Measurements from ENCODE around the gene TSSK2.

DNA sequence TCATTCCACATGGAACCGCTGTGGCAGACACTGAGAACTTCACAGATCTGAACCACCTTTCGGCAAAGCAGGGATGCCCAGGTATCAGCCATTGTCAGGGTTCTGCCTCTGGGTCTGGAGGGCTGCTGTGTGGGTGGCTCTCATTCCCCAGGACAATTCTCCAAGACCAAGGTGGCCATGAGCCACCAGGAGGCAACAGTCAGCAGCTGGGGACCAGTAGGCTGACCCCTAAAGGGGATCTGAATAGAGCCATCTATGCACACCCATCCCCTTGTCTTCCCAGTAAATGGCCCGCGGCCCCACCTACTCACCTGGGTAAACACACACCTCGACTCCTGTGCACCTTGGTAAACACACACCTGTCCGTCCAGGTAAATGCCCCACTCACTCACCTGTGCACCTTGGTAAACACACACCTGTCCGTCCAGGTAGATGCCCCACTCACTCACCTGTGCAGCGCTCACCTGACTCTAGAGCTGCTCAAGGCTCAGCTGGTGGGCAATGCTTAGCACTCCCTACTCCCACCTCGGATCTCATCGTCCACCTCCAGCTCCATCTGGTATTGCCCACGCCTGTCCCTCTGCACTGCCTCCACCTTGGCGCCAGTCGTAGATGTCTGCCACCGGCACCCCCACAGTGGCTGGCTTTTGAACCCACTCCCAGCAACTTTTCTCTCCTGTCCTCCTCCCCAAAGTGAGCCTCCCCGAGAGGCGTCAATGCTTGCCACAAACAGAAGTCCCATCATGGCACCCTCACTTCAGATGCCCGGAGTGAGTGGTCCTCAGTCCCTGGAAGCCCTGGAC lies 37.2 kb downstream of the TSSK2 start:
- TF ChIP-seq, protein P1, sequence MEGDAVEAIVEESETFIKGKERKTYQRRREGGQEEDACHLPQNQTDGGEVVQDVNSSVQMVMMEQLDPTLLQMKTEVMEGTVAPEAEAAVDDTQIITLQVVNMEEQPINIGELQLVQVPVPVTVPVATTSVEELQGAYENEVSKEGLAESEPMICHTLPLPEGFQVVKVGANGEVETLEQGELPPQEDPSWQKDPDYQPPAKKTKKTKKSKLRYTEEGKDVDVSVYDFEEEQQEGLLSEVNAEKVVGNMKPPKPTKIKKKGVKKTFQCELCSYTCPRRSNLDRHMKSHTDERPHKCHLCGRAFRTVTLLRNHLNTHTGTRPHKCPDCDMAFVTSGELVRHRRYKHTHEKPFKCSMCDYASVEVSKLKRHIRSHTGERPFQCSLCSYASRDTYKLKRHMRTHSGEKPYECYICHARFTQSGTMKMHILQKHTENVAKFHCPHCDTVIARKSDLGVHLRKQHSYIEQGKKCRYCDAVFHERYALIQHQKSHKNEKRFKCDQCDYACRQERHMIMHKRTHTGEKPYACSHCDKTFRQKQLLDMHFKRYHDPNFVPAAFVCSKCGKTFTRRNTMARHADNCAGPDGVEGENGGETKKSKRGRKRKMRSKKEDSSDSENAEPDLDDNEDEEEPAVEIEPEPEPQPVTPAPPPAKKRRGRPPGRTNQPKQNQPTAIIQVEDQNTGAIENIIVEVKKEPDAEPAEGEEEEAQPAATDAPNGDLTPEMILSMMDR (IDR thresholded peaks at IDR 0.05) = no peak
- TF ChIP-seq POLR2AphosphoS5 (IDR thresholded peaks at IDR 0.05; ENCODE audit: insufficient read depth in 1 of 2, low read depth in 1 of 2) (no peak), POLR2A (IDR thresholded peaks at IDR 0.05) (no peak)
